ENCODE results near the gene RMND5B. TPM values are rescaled to one million over a fixed set of nuclear protein-coding genes. Genes with fewer than 3 reads are reported as not detected.

Gene RMND5B
- total and polyA plus RNA-seq, 4 donors: 24.4 to 46.1 (median 36.1) TPM

GRCh38 chr5:178180141-178180863, 49.5 kb downstream of the RMND5B start:
- DNase-seq: no peak
- 44 to 68% methylated on average over 8 to 9 of the region's 9 CpGs for WGBS, 2 donors
- TF ChIP-seq CTCF (IDR thresholded peaks at IDR 0.05; ENCODE audit: control extremely low read depth, extremely low read depth): no peak

GRCh38 chr5:178182158-178182876, 51.5 kb downstream of the RMND5B start:
- no peak for DNase-seq
- H3K4me3 ChIP-seq: no peak overlapping the region
- no peaks in the 10 kb centered on the region for H3K27me3 ChIP-seq (ENCODE audit: control insufficient read depth in 3 of 3, insufficient read depth in 3 of 3, low read length in 2 of 3)
- no peaks in the 10 kb centered on the region for H3K36me3 ChIP-seq (ENCODE audit: control insufficient read depth in 4 of 4, insufficient read depth in 4 of 4, low read length in 4 of 4)
- no peak for TF ChIP-seq CTCF (IDR thresholded peaks at IDR 0.05; ENCODE audit: control extremely low read depth, extremely low read depth)
- H3K27ac ChIP-seq (ENCODE audit: low read depth in 1 of 2, low read length in 1 of 2): no peak overlapping the region
- WGBS, 2 donors: 19 to 39% methylated on average over 4 of the region's 4 CpGs
- peaks cover 0 to 2% (median 0%) of the 10 kb centered on the region in 4 donors for H3K9me3 ChIP-seq (ENCODE audit: control insufficient read depth in 4 of 4, insufficient read depth in 3 of 4, low read length in 3 of 4)
- no peak overlapping the region for H3K9ac ChIP-seq (ENCODE audit: insufficient read depth in 1 of 2, low read length in 2 of 2)
- ATAC-seq (ENCODE audit: insufficient read depth, low FRiP score): no peak
- no peaks in the 10 kb centered on the region for H3K4me1 ChIP-seq (ENCODE audit: control insufficient read depth in 5 of 5, insufficient read depth in 5 of 5, low read length in 5 of 5)

More at GRCh38 chr5:178180141-178180863, 49.5 kb downstream of the RMND5B start:
- no peak overlapping the region for H3K4me3 ChIP-seq
- no peaks in the 10 kb centered on the region for H3K27me3 ChIP-seq (ENCODE audit: control insufficient read depth in 3 of 3, insufficient read depth in 3 of 3, low read length in 2 of 3)
- H3K9me3 ChIP-seq (ENCODE audit: control insufficient read depth in 4 of 4, insufficient read depth in 3 of 4, low read length in 3 of 4): peaks cover 0 to 2% (median 0%) of the 10 kb centered on the region in 4 donors
- ATAC-seq (ENCODE audit: insufficient read depth, low FRiP score): no peak
- no peak overlapping the region for H3K9ac ChIP-seq (ENCODE audit: insufficient read depth in 1 of 2, low read length in 2 of 2)
- no peaks in the 10 kb centered on the region for H3K4me1 ChIP-seq (ENCODE audit: control insufficient read depth in 5 of 5, insufficient read depth in 5 of 5, low read length in 5 of 5)
- H3K36me3 ChIP-seq (ENCODE audit: control insufficient read depth in 4 of 4, insufficient read depth in 4 of 4, low read length in 4 of 4): no peaks in the 10 kb centered on the region
- no peak overlapping the region for H3K27ac ChIP-seq (ENCODE audit: low read depth in 1 of 2, low read length in 1 of 2)

- ATAC-seq (ENCODE audit: insufficient read depth, low FRiP score): no peak
- H3K9me3 ChIP-seq (ENCODE audit: control insufficient read depth in 4 of 4, insufficient read depth in 3 of 4, low read length in 3 of 4): no peaks in the 10 kb centered on the region
- WGBS, 2 donors: 65 to 66% methylated on average over 6 of the region's 6 CpGs
Observed at GRCh38 chr5:178186427-178186826, 55.6 kb downstream of the RMND5B start.

More at GRCh38 chr5:178186427-178186826, 55.6 kb downstream of the RMND5B start:
- peak in 1 of 3 donors; percentile 35 for DNase-seq
- TF ChIP-seq CTCF (IDR thresholded peaks at IDR 0.05; ENCODE audit: control extremely low read depth, extremely low read depth): no peak
- no peak overlapping the region for H3K27ac ChIP-seq (ENCODE audit: low read depth in 1 of 2, low read length in 1 of 2)
- no peaks in the 10 kb centered on the region for H3K4me1 ChIP-seq (ENCODE audit: control insufficient read depth in 5 of 5, insufficient read depth in 5 of 5, low read length in 5 of 5)
- no peak overlapping the region for H3K9ac ChIP-seq (ENCODE audit: insufficient read depth in 1 of 2, low read length in 2 of 2)
- no peaks in the 10 kb centered on the region for H3K36me3 ChIP-seq (ENCODE audit: control insufficient read depth in 4 of 4, insufficient read depth in 4 of 4, low read length in 4 of 4)
- H3K4me3 ChIP-seq: no peak overlapping the region
- no peaks in the 10 kb centered on the region for H3K27me3 ChIP-seq (ENCODE audit: control insufficient read depth in 3 of 3, insufficient read depth in 3 of 3, low read length in 2 of 3)

Data from lung (tissue), 12 donors.